Activated CD8-positive, alpha-beta memory T cell treated with anti-CD3 and anti-CD28 coated beads, Interleukin-2, amount 50 U/mL, for 24 hours (primary cell): Measurements from ENCODE around the gene LZTR1.

Experiments
- DNase-seq: peaks from one replicate; pipeline ENCODE4 v3.0.0-alpha.2; 2020; ENCODE audit errors: extremely low read depth

The LZTR1 gene

GRCh38 chr22:20980938-20981722 is 967 bp upstream of the LZTR1 start:
- no peak for DNase-seq

GRCh38 chr22:20982563-20982882 is 426 bp downstream of the LZTR1 start:
- DNase-seq: no peak

- DNase-seq: no peak
Observed at GRCh38 chr22:20983081-20983771, 1.1 kb downstream of the LZTR1 start.

GRCh38 chr22:20985720-20986119 is 3.6 kb downstream of the LZTR1 start:
- DNase-seq: no peak

GRCh38 chr22:20986365-20986764 is 4.3 kb downstream of the LZTR1 start:
- DNase-seq: no peak

- no peak for DNase-seq
Observed at GRCh38 chr22:20987375-20987774, 5.3 kb downstream of the LZTR1 start.

GRCh38 chr22:20988573-20989322 is 6.7 kb downstream of the LZTR1 start:
- DNase-seq: no peak

- no peak for DNase-seq
Observed at GRCh38 chr22:20989323-20990138, 7.4 kb downstream of the LZTR1 start.

- no peak for DNase-seq
Observed at GRCh38 chr22:20990184-20991180, 8.4 kb downstream of the LZTR1 start.

- no peak for DNase-seq
Observed at GRCh38 chr22:20991252-20992055, 9.4 kb downstream of the LZTR1 start.

GRCh38 chr22:20992056-20992442 is 10.0 kb downstream of the LZTR1 start:
- DNase-seq: no peak

GRCh38 chr22:20992456-20993303 is 10.6 kb downstream of the LZTR1 start:
- no peak for DNase-seq

GRCh38 chr22:20993304-20994127 is 11.4 kb downstream of the LZTR1 start:
- DNase-seq: no peak

- DNase-seq: no peak
Observed at GRCh38 chr22:20994128-20994901, 12.2 kb downstream of the LZTR1 start.

- no peak for DNase-seq
Observed at GRCh38 chr22:20994902-20995241, 12.8 kb downstream of the LZTR1 start.

- no peak for DNase-seq
Observed at GRCh38 chr22:20995329-20996030, 13.4 kb downstream of the LZTR1 start.

GRCh38 chr22:20996031-20996410 is 13.9 kb downstream of the LZTR1 start:
- no peak for DNase-seq
